Superior temporal gyrus (tissue), 1 donor: Measurements from ENCODE around the gene ROGDI.
A peak's percentile ranks its signal among the peaks of the same experiment; 100 is the strongest.

Experiments used
- DNase-seq: peaks from one replicate; pipeline ENCODE4 v3.0.0-alpha.2; 2016; ENCODE audit errors: extremely low spot score

Gene ROGDI

GRCh38 chr16:4766875-4767628 lies 35.4 kb downstream of the ROGDI start, which contains the start of gene ZNF500:
Gene ZNF500, minus strand, starts transcription at chr16:4767162. Its CDS starts 1,184 bp downstream, at chr16:4765978.
- peak; percentile 98 for DNase-seq

DNA sequence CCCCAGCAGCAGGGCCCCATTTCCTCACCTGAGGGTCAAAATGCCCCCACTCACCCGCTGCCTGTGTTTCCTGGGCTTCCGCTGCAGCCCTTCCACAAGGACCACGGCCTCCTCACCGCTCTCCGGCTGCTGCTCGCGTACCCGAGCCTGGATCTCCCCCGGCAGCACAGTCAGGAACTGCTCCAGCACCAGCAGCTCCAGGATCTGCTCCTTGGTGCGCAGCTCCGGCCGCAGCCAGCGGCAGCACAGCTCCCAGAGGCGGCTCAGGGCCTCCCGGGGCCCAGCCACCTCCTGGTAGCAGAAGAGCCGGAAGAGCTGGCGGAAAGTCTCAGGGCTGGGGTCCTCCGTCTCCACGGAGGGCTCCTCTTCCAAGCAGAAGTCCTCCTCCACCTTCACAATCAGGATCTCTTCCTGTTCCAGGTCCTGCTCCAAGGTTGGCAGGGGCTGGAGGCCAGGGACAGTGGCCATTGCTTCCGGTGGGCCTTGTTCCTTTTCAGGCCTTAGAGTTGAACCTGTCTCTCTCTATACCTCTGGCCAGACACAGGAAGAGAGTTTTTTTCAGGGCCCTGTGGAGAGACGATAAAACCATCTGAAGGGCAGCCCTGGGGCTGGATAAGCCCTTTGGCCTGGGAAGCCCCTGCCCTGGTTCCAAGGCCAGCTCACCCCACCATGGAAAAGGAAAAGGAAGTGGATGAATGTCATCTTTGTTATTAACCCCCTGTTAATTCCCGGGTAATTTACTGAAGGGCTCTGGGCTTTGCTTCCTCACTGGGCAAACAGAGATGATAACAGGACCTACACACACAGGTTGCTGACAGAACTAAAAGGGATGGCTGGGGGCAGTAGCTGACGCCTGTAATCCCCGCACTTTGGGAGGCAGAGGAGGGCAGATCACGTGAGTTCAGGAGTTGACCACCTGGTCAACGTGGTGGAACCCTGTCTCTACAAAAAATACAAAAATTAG lies 36.6 kb downstream of the ROGDI start:
- DNase-seq = no peak

- DNase-seq = no peak
These were observed 38.6 kb downstream of the ROGDI start for GRCh38 chr16:4763791-4764190.

DNA sequence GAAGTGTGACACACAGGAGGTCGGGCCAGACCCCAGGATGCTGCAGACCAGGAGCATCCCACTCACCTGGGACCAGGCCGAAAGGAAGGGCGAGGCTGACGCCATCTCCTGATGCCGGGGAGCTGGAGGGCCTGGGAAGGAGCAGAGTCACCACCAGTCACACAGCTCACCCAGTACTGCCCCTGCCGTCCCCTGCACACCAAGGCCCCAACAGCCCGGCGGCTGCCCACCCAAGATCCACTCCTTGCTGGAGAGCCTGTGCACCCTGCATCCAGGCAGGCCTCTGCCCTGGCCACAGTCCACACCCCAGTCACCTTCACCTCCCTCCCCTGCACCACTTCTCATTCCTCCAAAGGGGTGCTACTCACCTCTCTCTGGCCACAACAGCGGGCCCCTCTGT lies 40.2 kb downstream of the ROGDI start:
- DNase-seq = no peak

DNA sequence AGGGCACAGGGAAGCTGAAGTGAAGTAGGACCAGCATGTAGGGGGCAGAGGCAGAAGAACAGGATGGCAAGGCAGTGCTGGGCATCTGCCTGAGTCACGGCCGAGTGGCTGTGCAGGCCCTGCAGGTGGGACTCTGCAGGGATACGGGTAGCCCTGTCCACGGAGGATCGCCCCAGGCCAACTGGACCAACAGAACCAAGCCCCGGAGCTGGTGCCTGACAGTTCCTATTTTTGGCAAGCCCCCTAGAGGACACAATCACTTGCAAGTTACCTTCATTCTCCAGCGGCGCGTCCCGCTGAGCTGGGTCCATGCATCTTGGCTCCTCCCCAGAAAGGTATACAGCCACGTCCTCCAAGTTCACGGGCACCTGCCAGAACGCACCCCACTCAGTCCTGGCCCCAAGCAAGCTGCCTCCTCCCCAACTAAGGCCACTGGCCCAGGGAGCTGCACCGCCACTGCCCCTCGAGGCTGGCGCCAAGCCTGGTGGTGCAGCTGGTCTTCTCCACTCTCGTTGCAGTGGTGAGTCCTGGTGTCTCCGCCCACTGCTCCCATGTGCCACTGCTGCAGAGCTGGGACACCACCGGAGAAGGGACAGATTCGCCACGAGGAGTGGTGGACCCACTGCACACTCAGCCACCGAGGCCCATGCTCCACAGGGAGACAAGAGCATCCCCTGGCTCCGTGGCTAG lies 42.1 kb downstream of the ROGDI start:
- no peak for DNase-seq

DNA sequence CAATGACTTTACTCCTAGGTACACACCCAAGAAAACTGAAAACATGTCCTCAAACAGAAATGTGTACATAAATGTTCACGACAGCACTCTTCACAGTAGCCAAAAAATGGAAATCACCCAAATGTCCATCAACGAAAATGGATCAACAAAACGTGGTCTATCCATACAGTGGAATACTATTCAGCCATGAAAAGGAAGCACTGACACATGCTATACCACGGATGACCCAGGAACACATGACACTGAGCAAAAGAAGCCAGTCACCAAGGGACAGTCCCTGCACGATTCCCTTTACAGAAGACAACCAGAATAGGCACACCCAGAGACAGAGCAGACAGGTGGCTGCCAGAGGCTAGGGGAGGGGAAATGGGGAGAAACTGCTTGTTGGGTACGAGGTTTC lies 46.7 kb downstream of the ROGDI start:
- no peak for DNase-seq

DNA sequence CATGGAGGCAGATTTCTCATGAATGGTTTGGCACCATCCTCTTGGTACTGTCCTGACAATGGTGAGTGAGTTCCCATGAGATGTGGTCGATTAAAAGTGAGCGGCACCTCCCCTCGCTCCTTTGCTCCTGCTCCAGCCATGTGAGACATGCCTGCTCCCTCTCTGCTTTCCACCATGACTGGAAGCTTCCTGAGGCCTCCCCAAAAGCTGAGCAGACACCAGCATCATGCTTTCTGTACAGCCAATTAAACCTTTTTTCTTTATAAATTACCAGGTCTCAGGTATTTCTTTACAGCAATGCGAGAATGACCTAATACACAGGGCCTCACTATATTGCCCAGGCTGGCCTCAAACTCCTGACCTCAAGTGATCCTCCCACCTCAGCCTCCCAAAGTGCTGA lies 47.6 kb downstream of the ROGDI start:
- DNase-seq = no peak

DNA sequence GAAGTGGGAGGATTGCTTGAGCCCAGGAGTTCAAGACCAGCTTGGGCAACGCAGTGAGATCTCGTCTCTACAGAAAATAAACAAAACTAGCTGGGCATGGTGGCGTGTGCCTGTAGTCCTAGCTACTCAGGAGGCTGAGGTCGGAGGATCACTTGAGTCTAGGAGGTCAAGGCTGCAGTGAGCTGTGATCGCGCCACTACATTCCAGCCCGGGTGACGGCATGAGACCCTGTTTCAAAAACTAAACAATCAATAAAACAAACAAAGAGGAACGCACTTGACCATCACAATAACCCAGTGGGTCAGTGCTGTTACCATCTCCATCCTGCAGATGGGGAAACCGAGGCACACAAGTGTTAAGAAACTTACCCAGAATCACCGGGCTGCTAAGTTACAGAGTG lies 49.2 kb downstream of the ROGDI start:
- DNase-seq = no peak

DNA sequence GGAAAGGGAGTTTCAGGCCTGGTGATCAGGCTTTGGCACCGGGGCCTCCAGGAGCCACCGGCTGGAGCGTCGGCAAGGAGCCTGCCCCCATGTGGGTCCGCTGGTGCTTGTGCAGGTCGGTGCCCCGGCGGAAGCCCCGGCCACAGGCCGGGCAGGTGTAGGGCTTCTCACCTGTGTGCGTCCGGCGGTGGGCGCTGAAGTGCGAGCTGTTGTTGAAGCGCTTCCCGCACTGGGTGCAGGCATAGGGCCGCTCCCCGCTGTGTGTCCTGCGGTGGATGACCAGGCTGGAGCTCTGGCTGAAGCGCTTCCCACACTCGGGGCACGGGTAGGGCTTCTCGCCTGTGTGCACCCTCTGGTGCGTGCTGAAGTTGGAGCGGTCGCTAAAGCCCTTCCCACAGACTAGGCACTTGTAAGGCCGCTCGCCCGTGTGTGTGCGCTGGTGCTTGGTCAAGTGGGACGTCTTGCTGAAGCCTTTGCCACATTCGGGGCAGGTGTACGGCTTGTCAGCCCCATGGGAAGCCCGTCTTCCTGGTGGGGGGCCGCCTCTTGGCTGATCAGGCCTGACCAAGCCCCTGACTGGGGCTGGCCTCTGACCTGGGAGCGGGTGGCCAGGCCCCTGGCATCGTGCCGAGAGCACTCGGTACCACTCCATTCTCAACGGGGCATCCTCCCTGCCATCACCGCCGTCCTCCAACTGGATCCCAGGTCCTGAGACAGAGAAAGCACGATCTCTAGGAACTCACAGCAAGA lies 49.9 kb downstream of the ROGDI start:
- DNase-seq = no peak

DNA sequence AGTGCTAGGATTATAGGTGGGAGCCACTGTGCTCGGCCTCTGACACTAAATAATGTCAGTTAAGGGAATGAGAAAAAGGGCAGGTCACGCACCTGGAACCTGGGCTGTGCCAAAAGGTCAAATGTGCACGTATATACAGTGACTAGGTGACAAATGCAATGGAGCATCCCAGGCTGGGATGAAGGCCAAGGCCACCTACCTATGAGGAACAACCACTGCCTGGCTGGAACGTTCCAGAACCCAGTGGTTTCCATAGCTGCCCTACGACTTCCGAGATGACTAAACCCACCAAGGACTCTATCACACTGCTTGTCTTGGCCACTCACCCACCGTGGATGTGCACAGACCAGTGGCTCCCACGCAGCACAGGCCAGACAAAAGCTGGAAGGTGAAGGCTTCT lies 51.5 kb downstream of the ROGDI start:
- DNase-seq = no peak

DNA sequence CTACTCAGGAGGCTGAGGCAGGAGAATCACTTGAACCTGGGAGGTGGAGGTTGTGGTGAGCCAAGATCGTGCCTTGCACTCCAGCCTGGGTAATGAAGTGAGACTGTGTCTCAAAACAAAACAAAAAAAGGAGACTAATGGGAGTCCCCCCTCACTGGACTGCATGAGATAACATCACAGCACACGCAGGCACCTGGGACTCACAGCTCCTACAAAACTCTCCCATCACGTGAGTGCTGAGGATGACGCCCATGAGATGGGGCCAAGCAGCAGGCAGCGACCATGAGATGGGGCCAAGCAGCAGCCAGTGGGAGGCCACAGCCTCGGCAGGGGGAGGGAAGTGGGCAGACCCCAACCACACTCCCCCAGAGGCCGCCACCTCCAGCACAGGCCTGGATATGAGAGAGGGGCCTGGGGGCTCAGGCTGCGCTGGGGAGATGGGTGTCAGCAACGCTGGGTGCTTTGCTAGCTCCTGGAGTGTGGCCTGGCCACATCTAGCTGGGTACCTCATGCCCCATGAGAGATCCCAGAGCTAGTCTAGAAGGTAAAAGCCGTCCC lies 52.7 kb downstream of the ROGDI start:
- DNase-seq = no peak

DNA sequence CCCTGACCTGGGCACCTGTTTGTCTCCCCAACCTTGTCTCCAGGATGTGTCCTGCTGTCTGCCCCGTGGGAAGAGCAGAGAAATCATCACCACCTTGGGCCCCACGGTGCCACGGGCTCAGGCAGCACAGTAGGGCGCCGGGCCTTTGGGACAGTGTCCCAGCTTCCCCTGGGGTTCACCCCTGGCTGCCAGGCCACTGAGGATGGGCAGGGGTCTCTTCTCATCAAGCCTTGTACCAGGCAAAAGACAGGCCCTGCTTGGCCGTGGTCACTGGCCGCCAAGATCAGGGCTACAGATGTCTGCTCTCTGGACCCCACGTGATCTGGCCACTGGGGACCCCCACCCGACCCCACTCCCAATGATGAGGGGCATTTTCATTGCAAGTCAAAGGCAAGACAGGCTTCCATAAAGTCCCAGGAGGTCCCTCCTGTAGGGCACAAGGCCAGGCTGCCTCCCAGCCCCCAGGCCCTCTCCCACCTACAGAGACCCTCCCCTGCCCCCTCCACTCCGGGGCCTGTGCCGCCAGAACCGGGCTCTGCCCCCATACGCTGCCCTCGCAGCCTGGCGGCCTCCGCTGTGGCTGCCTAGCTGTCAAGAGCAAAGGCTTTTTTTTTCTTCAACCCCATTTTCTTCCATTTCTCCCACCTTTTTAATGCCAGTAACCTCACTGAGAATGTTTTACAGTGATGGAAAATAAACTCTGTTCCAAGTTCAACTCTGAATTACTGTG lies 53.6 kb downstream of the ROGDI start:
- DNase-seq = no peak

DNA sequence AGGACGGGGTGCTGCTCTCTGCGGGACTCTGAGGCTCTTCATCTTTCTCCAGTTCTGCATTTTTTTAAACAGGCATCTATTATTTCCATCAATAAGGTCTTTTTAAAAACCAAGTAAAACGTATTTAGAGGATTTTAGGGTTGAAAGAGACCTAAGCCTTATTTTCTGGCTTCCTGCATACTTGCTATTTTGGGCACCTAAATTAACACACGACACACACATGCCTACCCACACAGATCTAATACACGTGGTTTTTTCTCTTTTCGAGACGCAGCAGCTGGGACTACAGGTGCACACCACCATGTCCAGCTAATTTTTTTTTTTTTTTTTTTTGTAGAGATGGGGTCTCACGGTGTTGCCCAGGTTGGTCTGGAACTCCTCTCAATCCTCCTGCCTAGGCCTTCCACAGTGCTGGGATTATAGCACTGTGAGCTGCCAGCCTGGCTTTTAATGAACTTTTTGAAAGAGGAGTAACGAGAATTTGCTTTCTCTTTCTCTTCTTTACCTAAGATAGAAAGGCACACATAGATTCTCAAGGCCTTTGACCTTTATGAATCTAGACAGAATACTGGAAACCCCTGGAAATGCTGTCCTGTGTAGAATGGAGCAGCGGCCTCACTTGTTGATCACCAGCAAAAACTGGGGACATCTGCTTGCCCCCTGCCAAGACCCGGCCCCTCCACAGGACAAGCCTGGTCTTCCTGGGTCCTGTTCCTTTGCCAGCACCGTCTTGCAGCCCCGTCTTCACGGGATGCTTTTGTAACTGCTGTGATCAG lies 54.3 kb downstream of the ROGDI start:
- no peak for DNase-seq

GRCh38 chr16:4746991-4747574 lies 55.4 kb downstream of the ROGDI start:
- no peak for DNase-seq
